AG09319 (cell line): ENCODE data around the gene SFTPA2.
"Not testable (repeated sequence)": the region's sequence is repeated elsewhere in the genome, so short reads cannot be mapped to it uniquely, and the experiment has no call there.

ENCODE experiments used
- DNase-seq: peaks from one replicate; pipeline ENCODE4 v3.0.0-alpha.2; 2010; ENCODE audit warnings: low read depth; ENCODE audit errors: extremely low read depth
- TF ChIP-seq, protein P1 (sequence below): IDR thresholded peaks from 2 replicates; pipeline ENCODE4 v1.5.1; 2011; ENCODE audit warnings: low read depth, mild to moderate bottlenecking, inconsistent platforms, low read length, moderate library complexity

Gene SFTPA2

DNA sequence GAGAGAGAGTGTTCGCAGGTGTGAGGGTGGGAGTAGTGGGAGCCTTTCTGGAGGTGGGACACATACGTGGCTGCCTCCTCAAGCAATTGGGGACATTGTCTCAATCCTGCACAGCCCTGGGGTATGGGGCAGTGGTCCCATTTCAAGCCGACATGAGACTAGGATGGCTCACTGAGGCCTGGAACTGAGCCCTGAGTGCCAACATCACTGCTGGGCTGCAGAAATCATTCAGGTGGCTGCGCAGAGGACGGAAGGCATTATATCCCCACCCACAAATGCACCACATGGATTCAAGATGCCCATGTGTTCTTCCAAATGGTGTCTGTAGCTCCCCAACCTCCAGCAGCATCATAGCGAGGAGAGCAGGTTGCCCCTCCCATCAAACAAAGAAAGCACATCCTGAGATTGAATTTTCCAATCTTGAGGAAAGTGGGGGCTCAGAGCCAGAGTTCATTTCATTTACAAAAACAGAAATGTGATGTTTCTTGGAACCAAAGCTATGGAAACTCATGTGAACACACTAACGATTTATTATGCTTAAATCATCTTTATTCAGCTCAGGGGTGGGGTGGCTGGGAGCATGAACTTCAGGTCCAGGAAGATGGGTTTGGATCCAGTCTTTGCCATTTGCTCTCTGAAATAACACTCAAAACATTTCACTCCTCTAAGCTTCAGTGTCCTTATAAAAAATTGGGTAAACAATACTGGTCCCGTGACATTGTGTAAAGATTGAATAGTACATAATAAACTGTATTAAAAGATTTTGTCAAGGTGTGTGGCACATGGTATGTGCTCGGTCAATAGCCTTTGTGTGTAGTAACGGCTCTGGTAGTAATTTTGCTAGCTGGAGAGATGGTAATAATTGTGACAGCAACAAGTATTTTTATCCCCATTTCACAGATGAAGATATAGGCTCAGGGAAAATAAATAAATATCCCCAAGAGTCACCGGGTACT lies 4.6 kb downstream of the SFTPA2 start:
- TF ChIP-seq, protein P1, sequence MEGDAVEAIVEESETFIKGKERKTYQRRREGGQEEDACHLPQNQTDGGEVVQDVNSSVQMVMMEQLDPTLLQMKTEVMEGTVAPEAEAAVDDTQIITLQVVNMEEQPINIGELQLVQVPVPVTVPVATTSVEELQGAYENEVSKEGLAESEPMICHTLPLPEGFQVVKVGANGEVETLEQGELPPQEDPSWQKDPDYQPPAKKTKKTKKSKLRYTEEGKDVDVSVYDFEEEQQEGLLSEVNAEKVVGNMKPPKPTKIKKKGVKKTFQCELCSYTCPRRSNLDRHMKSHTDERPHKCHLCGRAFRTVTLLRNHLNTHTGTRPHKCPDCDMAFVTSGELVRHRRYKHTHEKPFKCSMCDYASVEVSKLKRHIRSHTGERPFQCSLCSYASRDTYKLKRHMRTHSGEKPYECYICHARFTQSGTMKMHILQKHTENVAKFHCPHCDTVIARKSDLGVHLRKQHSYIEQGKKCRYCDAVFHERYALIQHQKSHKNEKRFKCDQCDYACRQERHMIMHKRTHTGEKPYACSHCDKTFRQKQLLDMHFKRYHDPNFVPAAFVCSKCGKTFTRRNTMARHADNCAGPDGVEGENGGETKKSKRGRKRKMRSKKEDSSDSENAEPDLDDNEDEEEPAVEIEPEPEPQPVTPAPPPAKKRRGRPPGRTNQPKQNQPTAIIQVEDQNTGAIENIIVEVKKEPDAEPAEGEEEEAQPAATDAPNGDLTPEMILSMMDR = no peak
- DNase-seq = no peak

DNA sequence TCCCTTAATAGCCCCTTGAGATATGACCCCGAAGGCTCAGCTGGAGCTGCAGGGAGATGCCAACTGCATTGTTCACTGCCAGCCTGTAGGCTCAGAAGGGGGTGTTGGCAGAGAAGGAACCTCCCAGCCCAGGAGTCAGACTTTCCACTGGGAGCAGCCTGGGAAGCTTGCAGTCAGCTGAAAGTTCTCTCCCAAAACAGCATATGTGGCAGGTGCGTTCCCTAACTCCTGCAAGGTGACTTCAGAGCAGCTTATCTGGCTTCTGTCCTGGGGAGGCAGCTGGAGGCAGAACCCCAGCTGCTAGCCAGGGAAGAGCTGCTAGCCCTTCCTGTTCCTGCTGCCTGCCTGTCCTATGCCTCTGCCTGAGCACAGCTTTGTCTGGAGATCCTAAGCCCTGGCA lies 8.1 kb downstream of the SFTPA2 start:
- no peak for DNase-seq
- TF ChIP-seq, protein P1 = no peak

- no peak for DNase-seq
- TF ChIP-seq, protein P1 = no peak
Measured at GRCh38 chr10:79547973-79548372, 12.2 kb downstream of the SFTPA2 start.

GRCh38 chr10:79547128-79547527 lies 13.1 kb downstream of the SFTPA2 start:
- DNase-seq = not testable (repeated sequence)

DNA sequence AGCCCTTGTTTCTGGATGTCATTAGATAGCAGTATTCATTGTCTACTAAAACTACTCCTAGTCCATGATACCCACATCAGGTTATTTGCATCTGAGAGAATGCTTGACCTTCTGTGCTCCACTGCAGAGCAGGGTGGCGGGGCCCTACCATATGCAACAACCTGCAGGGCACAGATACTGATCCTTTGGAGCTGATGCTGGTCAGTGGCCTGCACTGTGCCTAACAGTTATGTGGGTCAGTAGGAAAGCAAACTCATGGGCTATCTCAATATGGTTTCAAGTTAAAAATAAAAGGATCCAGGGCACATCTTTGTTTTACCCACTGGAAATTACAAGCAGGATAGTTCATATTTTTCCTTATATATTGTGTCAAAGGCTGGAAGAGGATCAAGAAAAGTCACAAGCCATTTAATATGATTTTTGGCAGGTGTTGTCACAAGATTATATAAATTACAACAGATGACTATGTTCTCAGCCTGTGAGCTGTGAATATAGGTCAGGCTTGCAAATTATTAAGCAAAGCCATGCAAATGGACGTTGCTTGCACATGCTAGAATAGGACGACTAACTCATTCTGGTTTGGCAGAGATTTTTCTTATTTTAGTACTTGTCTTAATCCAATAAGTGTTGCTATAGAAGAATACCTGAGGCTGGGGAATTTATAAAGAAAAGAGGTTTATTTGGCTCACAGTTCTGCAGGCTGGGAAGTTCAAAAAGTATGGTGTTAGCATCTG lies 15.1 kb downstream of the SFTPA2 start:
- not testable (repeated sequence) for DNase-seq

DNA sequence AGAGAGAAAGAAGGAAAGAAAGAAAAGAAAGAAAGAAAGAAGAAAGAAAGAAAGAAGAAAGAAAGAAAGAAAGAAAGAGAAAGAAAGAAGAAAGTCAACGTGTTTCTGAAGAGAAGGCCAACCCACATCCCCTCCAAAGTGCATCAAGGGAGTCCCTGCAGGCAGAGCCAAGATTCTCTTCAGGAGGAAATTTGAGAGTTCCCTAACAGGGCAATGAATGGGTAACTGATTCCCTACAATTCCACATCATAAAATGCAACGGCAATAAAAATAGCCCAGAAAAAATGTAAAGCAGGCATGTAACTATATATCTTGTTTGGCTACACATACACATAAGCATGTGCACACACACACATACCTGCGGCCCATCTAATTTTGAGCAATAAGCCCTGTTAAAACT lies 15.8 kb downstream of the SFTPA2 start:
- not testable (repeated sequence) for DNase-seq

GRCh38 chr10:79542626-79543025 lies 17.6 kb downstream of the SFTPA2 start:
- DNase-seq = no peak
- TF ChIP-seq, protein P1 = no peak

- DNase-seq = not testable (repeated sequence)
Measured at GRCh38 chr10:79540930-79541329, 19.3 kb downstream of the SFTPA2 start.

- not testable (repeated sequence) for DNase-seq
Measured at GRCh38 chr10:79538311-79538710, 21.9 kb downstream of the SFTPA2 start.

GRCh38 chr10:79533903-79534175 lies 26.4 kb downstream of the SFTPA2 start:
- not testable (repeated sequence) for DNase-seq

GRCh38 chr10:79533142-79533902 lies 26.9 kb downstream of the SFTPA2 start:
- DNase-seq = not testable (repeated sequence)

DNA sequence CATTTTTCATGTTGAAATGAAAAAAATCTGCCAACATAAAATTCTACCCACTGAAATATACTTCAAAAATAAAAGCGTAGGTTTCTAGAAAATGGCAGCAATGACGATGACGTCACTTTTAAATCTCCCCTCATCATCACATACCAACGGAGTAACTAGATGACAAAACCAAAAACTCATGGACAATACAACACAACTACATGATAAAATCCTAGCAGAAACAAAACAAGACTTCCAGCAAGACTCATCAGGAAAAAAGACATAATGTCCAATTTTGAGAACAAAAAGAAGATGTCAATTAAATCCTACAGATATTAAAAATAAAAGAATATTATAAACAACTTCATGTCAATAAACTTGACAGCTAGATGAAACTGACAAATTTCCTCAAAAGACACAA lies 31.9 kb downstream of the SFTPA2 start:
- DNase-seq = not testable (repeated sequence)

GRCh38 chr10:79525049-79525710 lies 35.0 kb downstream of the SFTPA2 start:
- not testable (repeated sequence) for DNase-seq

- DNase-seq = not testable (repeated sequence)
Measured at GRCh38 chr10:79523157-79523853, 36.9 kb downstream of the SFTPA2 start.
